Esophagus squamous epithelium (tissue), 5 donors: Measurements from ENCODE around the gene PLXDC2. TPM values are rescaled to one million over a fixed set of nuclear protein-coding genes. Genes with fewer than 3 reads are reported as not detected.

Source experiments
- DNase-seq: peaks from one replicate; lab custom pipeline; 2025; lab: John Stamatoyannopoulos, UW
- H3K27ac ChIP-seq, 4 donors: fragments of 200-600 bp; sonication (generic); one replicate each; pipeline ENCODE4 v1.5.1; 2016 to 2019; ENCODE audit warnings: mild to moderate bottlenecking in 1 of 4
- H3K27me3 ChIP-seq, 4 donors: fragments of 200-600 bp; sonication (generic); 1 replicate in 3 of 4; 2 replicates in 1 of 4; pipeline versions ENCODE4 v1.5.1 to v1.6.0; 2017 to 2021; ENCODE audit warnings: antibody characterized with exemption in 1 of 4
- H3K36me3 ChIP-seq, 3 donors: fragments of 200-600 bp; sonication (generic); one replicate each; pipeline ENCODE4 v1.5.1; 2016 to 2019
- H3K4me1 ChIP-seq, 3 donors: fragments of 200-600 bp; sonication (generic); one replicate each; pipeline ENCODE4 v1.5.1; 2017 to 2019
- H3K4me3 ChIP-seq, 4 donors: fragments of 200-600 bp; sonication (generic); 1 replicate in 3 of 4; 2 replicates in 1 of 4; pipeline ENCODE4 v1.5.1; 2016 to 2019; ENCODE audit warnings: mild to moderate bottlenecking in 2 of 4, moderate library complexity in 1 of 4
- H3K9me3 ChIP-seq, 3 donors: fragments of 200-600 bp; sonication (generic); one replicate each; pipeline ENCODE4 v1.5.1; 2016 to 2019
- CTCF ChIP-seq, 6 experiments: fragments of 450-650 bp in 4 of 6; fragments of 200-600 bp in 2 of 6; sonication (generic) in 2 of 6; IDR thresholded peaks; one replicate each; pipeline ENCODE4 v1.5.1; 2016 to 2019; ENCODE audit warnings: antibody characterized with exemption in 6 of 6, mild to moderate bottlenecking in 4 of 6, moderate library complexity in 4 of 6
- POLR2A ChIP-seq, 4 donors: fragments of 450-650 bp; IDR thresholded peaks; one replicate each; pipeline ENCODE4 v1.6.1; 2017; ENCODE audit warnings: antibody characterized with exemption in 4 of 4, mild to moderate bottlenecking in 4 of 4, moderate library complexity in 3 of 4
- WGBS, 2 donors: methylation state at CpG; one replicate each; pipeline ENCODE4 v1.1.5; 2018; 5-methylcytosine and 5-hydroxymethylcytosine counted together
- intact Hi-C: fragments of 100-400 bp; cut with DNase I; formaldehyde crosslinking; loops from one replicate; pipeline ENCODE4 v1.15.0; 2022
- total RNA-seq, 4 donors: library from RNA; depleted of rRNA; stranded (reverse); fragments of >200 nt; gene quantifications; one replicate each; pipeline ENCODE4 v1.1.0, GENCODE V29; 2016
- donor health status: DM: yes; HTN: yes; CAD: no.

Gene PLXDC2
- total RNA-seq, 4 donors from 2014 or later = 22.4 to 50.4 (median 36.9) TPM

GRCh38 chr10:20091698-20092097 lies 275.5 kb downstream of the PLXDC2 start:
- WGBS, 2 donors = 94 to 95% methylated on average over 5 of the region's 5 CpGs
- H3K36me3 ChIP-seq = no peaks in the 10 kb centered on the region
- intact Hi-C loops = no loop called here
- no peaks in the 10 kb centered on the region for H3K9me3 ChIP-seq
- DNase-seq = no peak
- H3K27ac ChIP-seq = no peak overlapping the region
- no peaks in the 10 kb centered on the region for H3K27me3 ChIP-seq
- H3K4me1 ChIP-seq = peaks cover 0 to 12% (median 11%) of the 10 kb centered on the region in 3 donors
- no peak overlapping the region for H3K4me3 ChIP-seq
- no peak for TF ChIP-seq CTCF (IDR thresholded peaks at IDR 0.05)
- no peak for TF ChIP-seq POLR2A (IDR thresholded peaks at IDR 0.05)

GRCh38 chr10:20093600-20093999 lies 277.4 kb downstream of the PLXDC2 start:
- intact Hi-C loops = no loop called here
- 71 to 83% methylated on average over 5 of the region's 5 CpGs for WGBS, 2 donors
- peaks cover 0 to 4% (median 3%) of the 10 kb centered on the region in 3 donors for H3K4me1 ChIP-seq
- H3K27me3 ChIP-seq = no peaks in the 10 kb centered on the region
- H3K27ac ChIP-seq = no peak overlapping the region
- H3K36me3 ChIP-seq = no peaks in the 10 kb centered on the region
- no peak overlapping the region for H3K4me3 ChIP-seq
- no peak for DNase-seq
- no peaks in the 10 kb centered on the region for H3K9me3 ChIP-seq
- no peak for TF ChIP-seq POLR2A (IDR thresholded peaks at IDR 0.05)
- no peak for TF ChIP-seq CTCF (IDR thresholded peaks at IDR 0.05)

GRCh38 chr10:20094226-20094976 lies 278.2 kb downstream of the PLXDC2 start:
- no peak for TF ChIP-seq CTCF (IDR thresholded peaks at IDR 0.05)
- TF ChIP-seq POLR2A (IDR thresholded peaks at IDR 0.05) = no peak
- no peaks in the 10 kb centered on the region for H3K9me3 ChIP-seq
- intact Hi-C loops = no loop called here

GRCh38 chr10:20100171-20100570 lies 283.9 kb downstream of the PLXDC2 start:
- Histone ChIP-seq H3K36me3 (no peaks in the 10 kb centered on the region), H3K9me3 (no peaks in the 10 kb centered on the region), H3K4me3 (no peak overlapping the region), H3K27ac (peak overlapping the region in 1 of 4 donors; percentile 4), H3K4me1 (peaks cover 0 to 12% (median 0%) of the 10 kb centered on the region in 3 donors), H3K27me3 (no peaks in the 10 kb centered on the region)
- no peak for DNase-seq
- 27 to 49% methylated on average over 2 of the region's 2 CpGs for WGBS, 2 donors
- intact Hi-C loops = no loop called here
- TF ChIP-seq CTCF (IDR thresholded peaks at IDR 0.05) (no peak), POLR2A (IDR thresholded peaks at IDR 0.05) (no peak)

More at GRCh38 chr10:20094226-20094976, 278.2 kb downstream of the PLXDC2 start:
- Histone ChIP-seq H3K27me3 (no peaks in the 10 kb centered on the region), H3K4me3 (no peak overlapping the region), H3K36me3 (no peaks in the 10 kb centered on the region), H3K4me1 (peaks cover 0 to under 1% (median 0%) of the 10 kb centered on the region in 3 donors), H3K27ac (no peak overlapping the region)
- DNase-seq = no peak
- WGBS, 2 donors = 71 to 87% methylated on average over 5 of the region's 5 CpGs

GRCh38 chr10:20105236-20105635 lies 289.0 kb downstream of the PLXDC2 start:
- Histone ChIP-seq H3K27ac (no peak overlapping the region), H3K9me3 (no peaks in the 10 kb centered on the region), H3K36me3 (no peaks in the 10 kb centered on the region), H3K4me3 (no peak overlapping the region), H3K27me3 (no peaks in the 10 kb centered on the region), H3K4me1 (peaks cover 0 to 3% (median 0%) of the 10 kb centered on the region in 3 donors)
- intact Hi-C loops = no loop called here
- TF ChIP-seq POLR2A (IDR thresholded peaks at IDR 0.05) = no peak
- TF ChIP-seq CTCF (IDR thresholded peaks at IDR 0.05) = no peak
- WGBS, 2 donors = 37 to 54% methylated on average over 3 of the region's 3 CpGs
- no peak for DNase-seq
